Vagina (tissue), 2 donors: ENCODE measurements around the gene DCST1. TPM values are rescaled to one million over a fixed set of nuclear protein-coding genes. Genes with fewer than 3 reads are reported as not detected.

ENCODE experiments used
- DNase-seq, 2 donors: peaks; one replicate each; pipeline ENCODE4 v3.0.0-alpha.2; 2017; ENCODE audit errors: extremely low spot score in 2 of 2
- H3K27ac ChIP-seq: fragments of 200-600 bp; sonication (generic); one replicate; pipeline ENCODE4 v1.5.1; 2019
- H3K27me3 ChIP-seq: fragments of 200-600 bp; sonication (generic); one replicate; pipeline ENCODE4 v1.5.1; 2019
- H3K36me3 ChIP-seq, 2 donors: fragments of 200-600 bp; sonication (generic); one replicate each; pipeline ENCODE4 v1.5.1; 2017 to 2019
- H3K4me1 ChIP-seq: fragments of 200-600 bp; sonication (generic); one replicate; pipeline ENCODE4 v1.5.1; 2019
- H3K4me3 ChIP-seq, 2 donors: fragments of 200-600 bp; sonication (generic); 1 replicate in 1 of 2; 2 replicates in 1 of 2; pipeline ENCODE4 v1.5.1; 2016 to 2019
- H3K9me3 ChIP-seq: fragments of 200-600 bp; sonication (generic); one replicate; pipeline ENCODE4 v1.5.1; 2019
- CTCF ChIP-seq, 3 experiments: fragments of 450-650 bp in 2 of 3; fragments of 200-600 bp in 1 of 3; sonication (generic) in 1 of 3; IDR thresholded peaks; one replicate each; pipeline ENCODE4 v1.5.1; 2017 to 2019; ENCODE audit warnings: antibody characterized with exemption in 3 of 3, mild to moderate bottlenecking in 2 of 3, moderate library complexity in 2 of 3
- POLR2A ChIP-seq, 2 donors: fragments of 450-650 bp; IDR thresholded peaks; one replicate each; pipeline ENCODE4 v1.6.1; 2017; ENCODE audit warnings: antibody characterized with exemption in 2 of 2, mild to moderate bottlenecking in 2 of 2, moderate library complexity in 2 of 2
- POLR2AphosphoS5 ChIP-seq, 2 donors: sonication (generic); formaldehyde crosslinking; IDR thresholded peaks; one replicate each; pipeline ENCODE4 v1.9.0; 2017; ENCODE audit warnings: antibody characterized with exemption in 2 of 2, mild to moderate bottlenecking in 2 of 2, low read depth in 1 of 2; ENCODE audit not compliant: insufficient read depth in 1 of 2
- intact Hi-C: fragments of 100-400 bp; cut with DNase I; formaldehyde crosslinking; loops from one replicate; pipeline ENCODE4 v1.15.1; 2023
- total RNA-seq: library from RNA; depleted of rRNA; stranded (reverse); fragments of >200 nt; gene quantifications from one replicate; pipeline ENCODE4 v1.2.3, GENCODE V29; 2016

DCST1 gene
- total RNA-seq, 1 donor from 2014 or later: not detected

GRCh38 chr1:155026588-155026987, 7.0 kb upstream of the DCST1 start:
- Histone ChIP-seq H3K27me3 (no peaks in the 10 kb centered on the region), H3K4me1 (no peaks in the 10 kb centered on the region), H3K9me3 (no peaks in the 10 kb centered on the region), H3K4me3 (no peak overlapping the region), H3K27ac (no peak overlapping the region), H3K36me3 (no peaks in the 10 kb centered on the region)
- intact Hi-C loops: no loop called here
- TF ChIP-seq POLR2A (IDR thresholded peaks at IDR 0.05) (no peak), POLR2AphosphoS5 (IDR thresholded peaks at IDR 0.05; ENCODE audit: insufficient read depth in 1 of 2, low read depth in 1 of 2) (no peak), CTCF (IDR thresholded peaks at IDR 0.05) (no peak)
- DNase-seq: no peak

- Histone ChIP-seq H3K4me1 (peaks cover 6% of the 10 kb centered on the region), H3K36me3 (no peaks in the 10 kb centered on the region), H3K9me3 (no peaks in the 10 kb centered on the region), H3K4me3 (no peak overlapping the region), H3K27ac (no peak overlapping the region), H3K27me3 (no peaks in the 10 kb centered on the region)
- intact Hi-C loops: no loop called here
- TF ChIP-seq POLR2AphosphoS5 (IDR thresholded peaks at IDR 0.05; ENCODE audit: insufficient read depth in 1 of 2, low read depth in 1 of 2) (no peak), CTCF (IDR thresholded peaks at IDR 0.05) (no peak), POLR2A (IDR thresholded peaks at IDR 0.05) (no peak)
- DNase-seq: no peak
Measured at GRCh38 chr1:155029513-155030242, 3.9 kb upstream of the DCST1 start.

GRCh38 chr1:155030243-155030795, 3.3 kb upstream of the DCST1 start:
- H3K36me3 ChIP-seq: no peaks in the 10 kb centered on the region
- no peaks in the 10 kb centered on the region for H3K9me3 ChIP-seq
- intact Hi-C loops: no loop called here
- H3K27ac ChIP-seq: no peak overlapping the region
- DNase-seq: no peak
- H3K4me3 ChIP-seq: no peak overlapping the region
- H3K4me1 ChIP-seq: peaks cover 11% of the 10 kb centered on the region
- no peaks in the 10 kb centered on the region for H3K27me3 ChIP-seq
- TF ChIP-seq POLR2A (IDR thresholded peaks at IDR 0.05) (no peak), POLR2AphosphoS5 (IDR thresholded peaks at IDR 0.05; ENCODE audit: insufficient read depth in 1 of 2, low read depth in 1 of 2) (no peak), CTCF (IDR thresholded peaks at IDR 0.05) (no peak)

GRCh38 chr1:155030899-155031298, 2.7 kb upstream of the DCST1 start:
- no peaks in the 10 kb centered on the region for H3K36me3 ChIP-seq

More at GRCh38 chr1:155030899-155031298, 2.7 kb upstream of the DCST1 start:
- TF ChIP-seq CTCF (IDR thresholded peaks at IDR 0.05) (no peak), POLR2AphosphoS5 (IDR thresholded peaks at IDR 0.05; ENCODE audit: insufficient read depth in 1 of 2, low read depth in 1 of 2) (no peak), POLR2A (IDR thresholded peaks at IDR 0.05) (no peak)
- Histone ChIP-seq H3K4me1 (peaks cover 11% of the 10 kb centered on the region), H3K9me3 (no peaks in the 10 kb centered on the region), H3K4me3 (no peak overlapping the region), H3K27ac (no peak overlapping the region), H3K27me3 (no peaks in the 10 kb centered on the region)
- intact Hi-C loops: no loop called here
- no peak for DNase-seq
